ENCODE measurements around the gene MYH8.

Gene MYH8

GRCh38 chr17:10403589-10403988, 18.2 kb downstream of the MYH8 start:
- H3K4me3 Mint-ChIP-seq: no peak overlapping the region
- H3K27ac Mint-ChIP-seq: no peak overlapping the region
- H3K9me3 Mint-ChIP-seq (ENCODE audit: low read depth): no peaks in the 10 kb centered on the region
- peaks cover 5% of the 10 kb centered on the region for H3K27me3 Mint-ChIP-seq
- no peaks in the 10 kb centered on the region for H3K4me1 Mint-ChIP-seq (ENCODE audit: low read depth)
- H3K36me3 Mint-ChIP-seq: no peaks in the 10 kb centered on the region

- Mint-ChIP-seq H3K27me3 (peaks cover 7% of the 10 kb centered on the region), H3K27ac (no peak overlapping the region), H3K4me1 (ENCODE audit: low read depth) (no peaks in the 10 kb centered on the region), H3K9me3 (ENCODE audit: low read depth) (no peaks in the 10 kb centered on the region), H3K4me3 (no peak overlapping the region), H3K36me3 (no peaks in the 10 kb centered on the region)
Observed at GRCh38 chr17:10398352-10398751, 23.4 kb downstream of the MYH8 start.

- Mint-ChIP-seq H3K27ac (no peak overlapping the region), H3K27me3 (peaks cover 10% of the 10 kb centered on the region), H3K9me3 (ENCODE audit: low read depth) (no peaks in the 10 kb centered on the region), H3K4me3 (no peak overlapping the region), H3K36me3 (no peaks in the 10 kb centered on the region), H3K4me1 (ENCODE audit: low read depth) (no peaks in the 10 kb centered on the region)
Observed at GRCh38 chr17:10396524-10397163, 25.1 kb downstream of the MYH8 start.

- Mint-ChIP-seq H3K9me3 (ENCODE audit: low read depth) (no peaks in the 10 kb centered on the region), H3K27ac (no peak overlapping the region), H3K4me1 (ENCODE audit: low read depth) (no peaks in the 10 kb centered on the region), H3K4me3 (no peak overlapping the region), H3K36me3 (no peaks in the 10 kb centered on the region), H3K27me3 (peaks cover 10% of the 10 kb centered on the region)
Observed at GRCh38 chr17:10394201-10394887, 27.4 kb downstream of the MYH8 start.

GRCh38 chr17:10392880-10393279, 28.9 kb downstream of the MYH8 start:
- Mint-ChIP-seq H3K27me3 (peaks cover 14% of the 10 kb centered on the region), H3K4me1 (ENCODE audit: low read depth) (no peaks in the 10 kb centered on the region), H3K4me3 (no peak overlapping the region), H3K27ac (no peak overlapping the region), H3K9me3 (ENCODE audit: low read depth) (no peaks in the 10 kb centered on the region), H3K36me3 (no peaks in the 10 kb centered on the region)

- H3K27ac Mint-ChIP-seq: no peak overlapping the region
- peaks cover 4% of the 10 kb centered on the region for H3K9me3 Mint-ChIP-seq (ENCODE audit: low read depth)
- no peak overlapping the region for H3K4me3 Mint-ChIP-seq
- H3K4me1 Mint-ChIP-seq (ENCODE audit: low read depth): no peaks in the 10 kb centered on the region
- H3K27me3 Mint-ChIP-seq: peaks cover 5% of the 10 kb centered on the region
- no peaks in the 10 kb centered on the region for H3K36me3 Mint-ChIP-seq
Observed at GRCh38 chr17:10385871-10386270, 35.9 kb downstream of the MYH8 start.

- Mint-ChIP-seq H3K36me3 (no peaks in the 10 kb centered on the region), H3K4me1 (ENCODE audit: low read depth) (no peaks in the 10 kb centered on the region), H3K9me3 (ENCODE audit: low read depth) (peaks cover 4% of the 10 kb centered on the region), H3K4me3 (no peak overlapping the region), H3K27ac (no peak overlapping the region), H3K27me3 (peaks cover 4% of the 10 kb centered on the region)
Observed at GRCh38 chr17:10384175-10384574, 37.6 kb downstream of the MYH8 start.

GRCh38 chr17:10380631-10381408, 40.9 kb downstream of the MYH8 start:
- no peaks in the 10 kb centered on the region for H3K4me1 Mint-ChIP-seq (ENCODE audit: low read depth)
- H3K27ac Mint-ChIP-seq: no peak overlapping the region
- peaks cover 3% of the 10 kb centered on the region for H3K27me3 Mint-ChIP-seq
- no peaks in the 10 kb centered on the region for H3K36me3 Mint-ChIP-seq
- H3K4me3 Mint-ChIP-seq: no peak overlapping the region
- H3K9me3 Mint-ChIP-seq (ENCODE audit: low read depth): no peaks in the 10 kb centered on the region

GRCh38 chr17:10372906-10373305, 48.8 kb downstream of the MYH8 start, which contains the start of gene MYH13:
Gene MYH13, minus strand, starts transcription at chr17:10373006. Its CDS starts 8,476 bp downstream, at chr17:10364530.
- H3K4me3 Mint-ChIP-seq: no peak within 1 kb of the TSS
- H3K27ac Mint-ChIP-seq: no peak within 1 kb of the TSS
- H3K4me1 Mint-ChIP-seq (ENCODE audit: low read depth): no peaks in the 10 kb centered on the region
- no peaks in the 10 kb centered on the region for H3K27me3 Mint-ChIP-seq
- no peaks in the 10 kb centered on the region for H3K36me3 Mint-ChIP-seq
- no peaks in the 10 kb centered on the region for H3K9me3 Mint-ChIP-seq (ENCODE audit: low read depth)

GRCh38 chr17:10370016-10370608, 51.6 kb downstream of the MYH8 start:
- Mint-ChIP-seq H3K4me3 (no peak overlapping the region), H3K36me3 (no peaks in the 10 kb centered on the region), H3K9me3 (ENCODE audit: low read depth) (no peaks in the 10 kb centered on the region), H3K27me3 (no peaks in the 10 kb centered on the region), H3K27ac (no peak overlapping the region), H3K4me1 (ENCODE audit: low read depth) (no peaks in the 10 kb centered on the region)

GRCh38 chr17:10369239-10369638, 52.5 kb downstream of the MYH8 start:
- no peaks in the 10 kb centered on the region for H3K4me1 Mint-ChIP-seq (ENCODE audit: low read depth)
- no peak overlapping the region for H3K4me3 Mint-ChIP-seq

GRCh38 chr17:10368561-10368960, 53.2 kb downstream of the MYH8 start:
- no peaks in the 10 kb centered on the region for H3K36me3 Mint-ChIP-seq
- H3K27me3 Mint-ChIP-seq: no peaks in the 10 kb centered on the region
- no peaks in the 10 kb centered on the region for H3K9me3 Mint-ChIP-seq (ENCODE audit: low read depth)
- no peak overlapping the region for H3K27ac Mint-ChIP-seq
- no peaks in the 10 kb centered on the region for H3K4me1 Mint-ChIP-seq (ENCODE audit: low read depth)
- no peak overlapping the region for H3K4me3 Mint-ChIP-seq

More at GRCh38 chr17:10369239-10369638, 52.5 kb downstream of the MYH8 start:
- Mint-ChIP-seq H3K27ac (no peak overlapping the region), H3K27me3 (no peaks in the 10 kb centered on the region), H3K36me3 (no peaks in the 10 kb centered on the region), H3K9me3 (ENCODE audit: low read depth) (no peaks in the 10 kb centered on the region)

GRCh38 chr17:10360578-10360977, 61.2 kb downstream of the MYH8 start:
- no peak overlapping the region for H3K27ac Mint-ChIP-seq
- H3K4me3 Mint-ChIP-seq: no peak overlapping the region
- H3K4me1 Mint-ChIP-seq (ENCODE audit: low read depth): no peaks in the 10 kb centered on the region
- no peaks in the 10 kb centered on the region for H3K36me3 Mint-ChIP-seq
- H3K27me3 Mint-ChIP-seq: peaks cover 3% of the 10 kb centered on the region
- no peaks in the 10 kb centered on the region for H3K9me3 Mint-ChIP-seq (ENCODE audit: low read depth)

- H3K4me3 Mint-ChIP-seq: no peak overlapping the region
- H3K4me1 Mint-ChIP-seq (ENCODE audit: low read depth): no peaks in the 10 kb centered on the region
- H3K36me3 Mint-ChIP-seq: no peaks in the 10 kb centered on the region
- H3K9me3 Mint-ChIP-seq (ENCODE audit: low read depth): no peaks in the 10 kb centered on the region
- peaks cover 3% of the 10 kb centered on the region for H3K27me3 Mint-ChIP-seq
- H3K27ac Mint-ChIP-seq: no peak overlapping the region
Observed at GRCh38 chr17:10357768-10358167, 64.0 kb downstream of the MYH8 start.

GRCh38 chr17:10354651-10355050, 67.1 kb downstream of the MYH8 start:
- peaks cover 2% of the 10 kb centered on the region for H3K27me3 Mint-ChIP-seq
- H3K27ac Mint-ChIP-seq: no peak overlapping the region
- no peak overlapping the region for H3K4me3 Mint-ChIP-seq
- H3K4me1 Mint-ChIP-seq (ENCODE audit: low read depth): no peaks in the 10 kb centered on the region
- H3K36me3 Mint-ChIP-seq: no peaks in the 10 kb centered on the region
- H3K9me3 Mint-ChIP-seq (ENCODE audit: low read depth): no peaks in the 10 kb centered on the region
